Tracheal epithelial cell (primary cell): ENCODE measurements around the gene ZNF235. TPM values are rescaled to one million over a fixed set of nuclear protein-coding genes. Genes with fewer than 3 reads are reported as not detected.

Experiments used
- total RNA-seq: library from RNA; depleted of rRNA; stranded (reverse); fragments of >200 nt; gene quantifications from 2 replicates; pipeline ENCODE4 v1.2.1, GENCODE V29; 2014

The ZNF235 gene
- 2.1 and 3.1 TPM in 2 replicates for total RNA-seq

GRCh38 chr19:44304659-44305193 lies at the start of gene ZNF235:
TSS of gene ZNF235 (minus strand) at chr19:44305025. CDS start at chr19:44303404, 1,621 bp downstream.

Other genes with a start within 250 kb of the ZNF235 start
- gene ZNF284, start 232.9 kb downstream of the ZNF235 start, total RNA-seq: 2.2 and 2.3 TPM in 2 replicates
- 11.8 and 16.4 TPM in 2 replicates for gene ZNF224, start 210.7 kb downstream of the ZNF235 start, total RNA-seq
- 1.9 and 4.0 TPM in 2 replicates for gene ZNF225, start 191.6 kb downstream of the ZNF235 start, total RNA-seq
- gene ZNF234, start 163.5 kb downstream of the ZNF235 start, total RNA-seq: 5.8 and 6.0 TPM in 2 replicates
- gene ZNF226, start 139.9 kb downstream of the ZNF235 start, total RNA-seq: 7.2 and 9.0 TPM in 2 replicates
- gene ZNF227, start 92.5 kb downstream of the ZNF235 start, total RNA-seq: 10.0 and 10.4 TPM in 2 replicates
- 0.24 and 1.1 TPM in 2 replicates for gene ZNF233, start 45.1 kb downstream of the ZNF235 start, total RNA-seq
- 3.4 and 5.1 TPM in 2 replicates for gene ZNF112, start 51.7 kb upstream of the ZNF235 start, total RNA-seq
- gene ZNF285, start 96.6 kb upstream of the ZNF235 start, total RNA-seq: 2.3 and 3.9 TPM in 2 replicates
- 8.5 and 10.4 TPM in 2 replicates for gene ZNF229, start 143.4 kb upstream of the ZNF235 start, total RNA-seq
- gene ZNF180, start 195.5 kb upstream of the ZNF235 start, total RNA-seq: 4.0 and 8.0 TPM in 2 replicates
- not detected in 2 replicates for gene CEACAM20, start 224.7 kb upstream of the ZNF235 start, total RNA-seq